Adrenal gland (tissue), 19 donors: ENCODE results near the gene NUP133. TPM values are rescaled to one million over a fixed set of nuclear protein-coding genes. Genes with fewer than 3 reads are reported as not detected.

Experiments used
- DNase-seq, 7 donors: peaks; one replicate each; pipeline ENCODE4 v3.0.0-alpha.2; 2019 to 2020
- H3K27ac ChIP-seq, 5 donors: fragments of 200-600 bp; sonication (generic) in 4 of 5; 1 replicate in 3 of 5; 2 replicates in 2 of 5; pipeline versions ENCODE4 v1.5.1 to v1.8.0; 2016 to 2020; ENCODE audit warnings: mild to moderate bottlenecking in 1 of 5
- H3K27me3 ChIP-seq: fragments of 200-600 bp; 2 replicates; pipeline ENCODE4 v1.8.0; 2021
- H3K36me3 ChIP-seq, 2 donors: fragments of 200-600 bp; replicated peaks in 1 of 2; 1 replicate in 1 of 2; 2 replicates in 1 of 2; pipeline versions ENCODE4 v1.5.1 to v1.8.0; 2018 to 2022
- H3K4me1 ChIP-seq, 2 donors: fragments of 200-600 bp; replicated peaks in 1 of 2; 1 replicate in 1 of 2; 2 replicates in 1 of 2; pipeline versions ENCODE4 v1.5.1 to v1.8.0; 2018 to 2021
- H3K4me3 ChIP-seq, 4 donors: fragments of 200-600 bp; sonication (generic) in 3 of 4; one replicate each; pipeline ENCODE4 v1.5.1; 2016 to 2018
- H3K9me3 ChIP-seq, 3 donors: fragments of 200-600 bp; sonication (generic) in 1 of 3; replicated peaks in 1 of 3; 1 replicate in 2 of 3; 2 replicates in 1 of 3; pipeline versions ENCODE4 v1.5.1 to v1.8.0; 2016 to 2021
- POLR2A ChIP-seq, 2 donors: fragments of 450-650 bp; IDR thresholded peaks; one replicate each; pipeline ENCODE4 v1.6.1; 2017; ENCODE audit warnings: antibody characterized with exemption in 2 of 2, mild to moderate bottlenecking in 2 of 2, moderate library complexity in 1 of 2
- WGBS, 4 donors: extraction: QIAGEN DNeasy Blood & Tissue Kit in 2 of 4; methylation state at CpG; one replicate each; pipeline versions ENCODE4 v1.1.5 to v1.1.7; 2013 to 2017; 5-methylcytosine and 5-hydroxymethylcytosine counted together
- intact Hi-C, 2 donors: fragments of 100-400 bp; cut with DNase I; formaldehyde crosslinking; loops; one replicate each; pipeline versions ENCODE4 v1.14.1 to v1.15.0; 2022 to 2023
- long read RNA-seq, 10 donors: library from polyadenylated mRNA in 3 of 10; unstranded in 2 of 10; stranded (forward) in 1 of 10; transcript quantifications; one replicate each; pipeline ENCODE4 v2.0.0 and lab custom pipeline, GENCODE V29; 2021 to 2026
- polyA plus RNA-seq, 3 donors: library from polyadenylated mRNA; stranded (reverse); fragments of 200-250 nt in 2 of 3; fragments of 350-450 nt in 1 of 3; fragmentation: Illumina TruSeq in 1 of 3; extraction: RNeasy Lipid Tissue Mini Kit (QIAGEN cat#74804) in 1 of 3; gene quantifications; one replicate each; pipeline ENCODE4 v1.2.3, GENCODE V29; 2013 to 2014
- total RNA-seq, 9 donors: library from RNA; depleted of rRNA in 4 of 9; stranded (reverse); fragments of >200 nt in 4 of 9; fragments of 120-200 nt in 1 of 9; fragmentation: NEBNext Ultra II Directional in 1 of 9; extraction: Animal tissue kit (Norgen Biotek cat#: 25700) in 1 of 9; gene quantifications; one replicate each; pipeline versions ENCODE4 v1.1.0 to v1.2.4, GENCODE V29; 2013 to 2023
- TF ChIP-seq, protein P1 (sequence below), 6 experiments: fragments of 450-650 bp in 4 of 6; fragments of 200-600 bp in 2 of 6; sonication (generic) in 1 of 6; IDR thresholded peaks; 1 replicate in 5 of 6; 2 replicates in 1 of 6; pipeline versions ENCODE4 v1.5.1 to v1.8.0; 2016 to 2021; ENCODE audit warnings: antibody characterized with exemption in 6 of 6, mild to moderate bottlenecking in 2 of 6, moderate library complexity in 1 of 6
- donor health status: healthy with polysubstance abuse.
- donor health status: Bipolar disorder and iron deficiency.
- donor health status: DM: yes; HTN: yes; CAD: no.
- donor health status: DM: no; HTN: no; CAD: no.
- donor health status: DM: no; HTN: no; CAD: no.
- donor health status: DM: yes; HTN: yes; CAD: no.

Gene NUP133
- total RNA-seq (10 to 100 TPM; 23.8 to 48.5 (median 36.7) TPM), polyA plus RNA-seq (10 to 100 TPM in 2 of 3 donors, 1 to 10 TPM in 1; 9.8 to 26.9 (median 10.6) TPM)
- long read RNA-seq, donor 1, full-length matches to known transcripts = 3 of 3 reads
- long read RNA-seq, donor 1, partial matches to known transcripts = 0 of 3 reads
- long read RNA-seq, donor 1, other reads (novel, unspliced or antisense) = 0 of 3 reads
- long read RNA-seq, donor 2, full-length matches to known transcripts = 2 of 2 reads
- long read RNA-seq, donor 2, partial matches to known transcripts = 0 of 2 reads
- long read RNA-seq, donor 2, other reads (novel, unspliced or antisense) = 0 of 2 reads
- long read RNA-seq, donor 3, full-length matches to known transcripts = 1 of 1 reads
- long read RNA-seq, donor 3, partial matches to known transcripts = 0 of 1 reads
- long read RNA-seq, donor 3, other reads (novel, unspliced or antisense) = 0 of 1 reads
- long read RNA-seq, donor 4, full-length matches to known transcripts = 5 of 6 reads
- long read RNA-seq, donor 4, partial matches to known transcripts = 1 of 6 reads
- long read RNA-seq, donor 4, other reads (novel, unspliced or antisense) = 0 of 6 reads
- long read RNA-seq, donor 5, full-length matches to known transcripts = 67 of 80 reads
- long read RNA-seq, donor 5, partial matches to known transcripts = 5 of 80 reads
- long read RNA-seq, donor 5, other reads (novel, unspliced or antisense) = 8 of 80 reads
- long read RNA-seq, donor 6, full-length matches to known transcripts = 1 of 7 reads
- long read RNA-seq, donor 6, partial matches to known transcripts = 5 of 7 reads
- long read RNA-seq, donor 6, other reads (novel, unspliced or antisense) = 1 of 7 reads
- long read RNA-seq, donor 7 = 0 reads
- long read RNA-seq, donor 8, full-length matches to known transcripts = 3 of 8 reads
- long read RNA-seq, donor 8, partial matches to known transcripts = 5 of 8 reads
- long read RNA-seq, donor 8, other reads (novel, unspliced or antisense) = 0 of 8 reads
- long read RNA-seq, donor 9, partial matches to known transcripts = 0 of 1 reads
- long read RNA-seq, donor 9, other reads (novel, unspliced or antisense) = 0 of 1 reads
- long read RNA-seq, donor 10 = 0 reads

DNA sequence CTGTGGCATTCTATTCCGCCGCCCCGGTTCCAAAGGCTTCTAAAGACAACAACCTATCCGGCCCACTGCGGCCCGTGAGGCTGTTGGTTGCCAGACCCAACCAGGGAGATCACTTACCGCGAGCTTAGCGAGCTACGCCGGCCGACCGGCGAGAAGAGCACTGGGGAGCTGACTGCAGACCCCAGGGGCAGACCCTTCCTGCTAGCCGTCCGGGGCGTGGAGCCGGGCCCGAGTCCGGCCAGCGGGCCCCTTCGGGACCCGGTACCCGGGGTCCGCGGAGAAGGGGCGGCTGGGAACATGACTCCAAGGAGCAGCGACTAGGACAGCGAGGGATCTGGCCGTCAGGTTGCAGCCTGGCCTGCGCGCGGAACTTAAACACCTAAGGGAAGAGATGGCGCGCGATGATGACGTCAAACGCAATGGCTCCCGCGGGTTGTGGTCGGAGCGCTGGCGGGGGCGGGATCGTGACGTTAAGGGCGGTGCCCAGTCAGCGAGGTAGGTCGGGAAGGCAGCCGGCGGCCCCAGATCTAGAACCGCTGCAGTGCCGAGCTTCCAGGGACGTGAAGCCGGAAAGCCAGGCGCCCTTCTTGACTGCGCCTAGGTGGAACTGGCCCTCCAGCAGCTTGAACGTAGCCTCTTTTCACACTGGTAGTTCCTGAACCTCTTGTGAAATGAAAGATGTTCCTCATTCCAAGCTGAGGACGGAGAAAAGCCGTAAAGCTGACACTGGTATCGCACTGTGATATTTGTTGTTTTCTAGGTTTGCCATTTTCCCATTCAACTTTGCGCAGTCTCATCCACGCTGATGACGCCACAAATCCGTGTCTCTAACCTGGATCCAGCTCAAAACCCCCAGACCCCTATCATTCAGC is at the start of gene NUP133:
Gene NUP133, minus strand, starts transcription at position 391 of the 872 bp plus-strand sequence. Its CDS starts 92 bp downstream, at position 299.
- intact Hi-C loops = no loop called here
- WGBS, 4 donors = 0 to 2% (median 1%) methylated on average over 43 to 65 of the region's 65 CpGs

DNA sequence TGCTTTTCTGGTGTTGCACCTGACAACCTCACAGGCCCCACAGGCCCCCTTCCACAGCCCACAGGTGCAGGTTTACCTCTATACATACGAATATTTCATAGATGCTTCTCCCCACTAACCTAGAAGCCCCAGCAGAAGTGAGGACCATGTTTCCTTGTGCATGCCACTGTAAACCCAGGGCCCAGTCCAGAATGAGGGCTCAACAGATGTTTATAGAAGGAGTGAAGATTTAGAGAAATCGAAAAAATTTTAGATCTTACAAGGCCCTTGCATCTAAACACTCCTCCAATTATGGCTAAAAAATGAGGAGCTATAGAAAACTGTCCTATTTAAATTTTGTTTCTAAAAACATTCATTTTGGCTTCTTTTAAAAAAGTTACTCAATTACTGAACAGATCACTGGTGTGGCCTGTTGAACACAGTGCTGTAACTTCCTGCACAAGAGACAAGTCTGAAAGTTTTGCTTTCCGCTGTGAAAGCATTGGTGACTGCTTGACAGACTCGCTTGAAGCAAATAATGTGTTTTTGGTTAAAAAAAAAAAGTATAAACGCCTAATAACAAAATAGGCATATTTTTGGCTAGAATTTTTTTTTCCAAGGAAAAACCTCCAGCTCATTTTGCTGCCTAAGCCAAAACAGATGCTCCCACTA is 49.2 kb upstream of the NUP133 start:
- H3K4me3 ChIP-seq = peak overlapping the region in 2 of 4 donors; percentile 90 to 92
- DNase-seq = peak in 1 of 7 donors; percentile 31
- H3K9me3 ChIP-seq = no peaks in the 10 kb centered on the region
- 42 to 46% (median 44%) methylated on average over 5 of the region's 5 CpGs for WGBS, 4 donors
- TF ChIP-seq, protein P1, sequence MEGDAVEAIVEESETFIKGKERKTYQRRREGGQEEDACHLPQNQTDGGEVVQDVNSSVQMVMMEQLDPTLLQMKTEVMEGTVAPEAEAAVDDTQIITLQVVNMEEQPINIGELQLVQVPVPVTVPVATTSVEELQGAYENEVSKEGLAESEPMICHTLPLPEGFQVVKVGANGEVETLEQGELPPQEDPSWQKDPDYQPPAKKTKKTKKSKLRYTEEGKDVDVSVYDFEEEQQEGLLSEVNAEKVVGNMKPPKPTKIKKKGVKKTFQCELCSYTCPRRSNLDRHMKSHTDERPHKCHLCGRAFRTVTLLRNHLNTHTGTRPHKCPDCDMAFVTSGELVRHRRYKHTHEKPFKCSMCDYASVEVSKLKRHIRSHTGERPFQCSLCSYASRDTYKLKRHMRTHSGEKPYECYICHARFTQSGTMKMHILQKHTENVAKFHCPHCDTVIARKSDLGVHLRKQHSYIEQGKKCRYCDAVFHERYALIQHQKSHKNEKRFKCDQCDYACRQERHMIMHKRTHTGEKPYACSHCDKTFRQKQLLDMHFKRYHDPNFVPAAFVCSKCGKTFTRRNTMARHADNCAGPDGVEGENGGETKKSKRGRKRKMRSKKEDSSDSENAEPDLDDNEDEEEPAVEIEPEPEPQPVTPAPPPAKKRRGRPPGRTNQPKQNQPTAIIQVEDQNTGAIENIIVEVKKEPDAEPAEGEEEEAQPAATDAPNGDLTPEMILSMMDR (IDR thresholded peaks at IDR 0.05) = no peak
- TF ChIP-seq POLR2A (IDR thresholded peaks at IDR 0.05) = no peak
- peaks cover 0 to 35% of the 10 kb centered on the region in 2 donors for H3K4me1 ChIP-seq
- intact Hi-C loops = loop anchor here in 1 of 2 donors (5.0 kb wide), 1 partner anchor 70 kb away; the partner anchor contains the start of genes TAF5L and URB2
- H3K27ac ChIP-seq = peak overlapping the region in 3 of 5 donors; percentile 74 to 95 (median 87)
- no peaks in the 10 kb centered on the region for H3K36me3 ChIP-seq
- H3K27me3 ChIP-seq = no peaks in the 10 kb centered on the region

More for the DNA sequence above, at the start of gene NUP133:
- no peaks in the 10 kb centered on the region for H3K36me3 ChIP-seq
- peaks cover 7 to 16% of the 10 kb centered on the region in 2 donors for H3K4me1 ChIP-seq
- peak within 1 kb of the TSS; percentile 69 to 94 (median 90) for H3K4me3 ChIP-seq
- no peaks in the 10 kb centered on the region for H3K27me3 ChIP-seq
- peak within 1 kb of the TSS; percentile 90 to 97 (median 93) for H3K27ac ChIP-seq
- no peaks in the 10 kb centered on the region for H3K9me3 ChIP-seq
- peak; percentile 93 to 98 for TF ChIP-seq POLR2A (IDR thresholded peaks at IDR 0.05)
- TF ChIP-seq, protein P1 (IDR thresholded peaks at IDR 0.05) = no peak
- DNase-seq = peak; percentile 98 to 100 (median 100)

DNA sequence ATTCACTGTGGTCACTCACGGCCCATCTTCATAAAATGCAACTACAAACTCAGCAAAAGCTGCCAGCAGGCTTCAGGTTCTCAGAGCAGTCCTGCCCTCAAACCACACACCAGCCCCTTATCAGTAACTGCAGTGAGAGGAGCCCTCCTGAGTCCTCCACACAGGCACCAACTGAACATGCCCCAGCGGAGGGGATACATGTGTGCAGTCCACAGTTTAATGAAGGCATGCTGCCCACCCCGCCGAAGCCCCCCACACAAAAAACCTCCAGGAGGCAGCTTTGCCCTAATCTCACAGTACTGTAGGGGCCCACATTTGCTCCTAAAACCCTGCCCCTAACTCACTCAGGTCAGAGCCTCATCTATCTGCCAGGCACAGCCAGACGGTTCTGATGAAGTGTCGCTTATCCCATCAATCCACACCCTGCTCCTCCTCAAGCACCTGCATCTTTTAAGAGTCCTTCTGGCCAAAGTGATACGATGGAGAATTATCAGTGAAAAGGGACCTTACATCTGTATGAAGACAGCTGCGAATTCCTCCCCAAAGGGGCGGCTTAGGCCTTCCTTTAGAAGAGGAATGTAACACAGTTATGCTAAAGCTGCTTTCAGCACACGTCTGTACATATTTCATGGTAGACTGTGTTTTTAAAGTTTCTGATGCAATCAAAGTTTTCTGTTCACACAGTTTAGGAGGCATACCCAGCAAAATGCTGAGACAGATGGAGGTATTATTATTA is 46.9 kb upstream of the NUP133 start:
- TF ChIP-seq, protein P1 (IDR thresholded peaks at IDR 0.05) = no peak
- TF ChIP-seq POLR2A (IDR thresholded peaks at IDR 0.05) = no peak
- intact Hi-C loops = loop anchor here in 1 of 2 donors (5.0 kb wide), 1 partner anchor 72 kb away; the partner anchor contains the start of genes TAF5L and URB2
- Histone ChIP-seq H3K9me3 (no peaks in the 10 kb centered on the region), H3K27ac (no peak overlapping the region), H3K27me3 (no peaks in the 10 kb centered on the region), H3K4me1 (peaks cover 0 to 51% of the 10 kb centered on the region in 2 donors), H3K4me3 (no peak overlapping the region), H3K36me3 (no peaks in the 10 kb centered on the region)
- WGBS, 4 donors = 86 to 90% (median 87%) methylated on average over 10 of the region's 10 CpGs
- peak in 1 of 7 donors; percentile 39 for DNase-seq
